GM12892 (cell line): Measurements from ENCODE around the gene EFNA5.

Experiments used
- POLR2A ChIP-seq: IDR thresholded peaks from 2 replicates; pipeline ENCODE4 v1.6.1; 2011; ENCODE audit warnings: low read depth, low read length, control low read depth
- TAF1 ChIP-seq: IDR thresholded peaks from 2 replicates; pipeline ENCODE4 v1.6.1; 2011; ENCODE audit warnings: low read depth, mild to moderate bottlenecking, control low read depth, low read length, borderline replicate concordance

GRCh38 chr5:107378218-107378899 lies 292.4 kb downstream of the EFNA5 start:
- TF ChIP-seq TAF1 = no peak
- no peak for TF ChIP-seq POLR2A
